ENCODE data around the gene CRYBA4.

CRYBA4 gene

DNA sequence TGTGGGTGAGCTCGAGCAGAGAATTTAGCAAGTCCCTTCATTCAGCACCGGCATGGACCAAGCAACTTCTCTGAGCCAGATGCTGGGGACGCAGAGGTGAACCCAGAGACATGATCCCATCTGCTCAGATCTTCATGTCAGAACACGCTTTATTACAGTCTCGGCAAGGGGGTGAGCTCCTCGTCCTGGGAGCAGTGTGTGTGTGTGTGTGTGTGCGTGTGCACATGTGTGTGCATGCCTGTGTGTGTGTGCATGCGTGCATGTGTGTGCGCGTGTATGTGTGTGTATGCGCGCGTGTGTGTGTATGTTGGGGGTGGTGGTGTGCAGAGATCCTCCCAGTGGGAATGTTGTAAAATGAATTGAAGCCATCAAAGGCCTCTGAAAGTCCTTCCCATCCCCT lies 45.4 kb downstream of the CRYBA4 start:
- H3K27ac ChIP-seq = no peak overlapping the region
- H3K4me2 ChIP-seq = no peak overlapping the region
- H3K27me3 ChIP-seq (ENCODE audit: insufficient read depth, low read depth) = no peaks in the 10 kb centered on the region
- H3K4me1 ChIP-seq (ENCODE audit: low read depth, poor library complexity, severe bottlenecking) = peaks cover 92% of the 10 kb centered on the region
- H4K20me1 ChIP-seq (ENCODE audit: insufficient read depth) = no peaks in the 10 kb centered on the region
- TF ChIP-seq, protein P1, sequence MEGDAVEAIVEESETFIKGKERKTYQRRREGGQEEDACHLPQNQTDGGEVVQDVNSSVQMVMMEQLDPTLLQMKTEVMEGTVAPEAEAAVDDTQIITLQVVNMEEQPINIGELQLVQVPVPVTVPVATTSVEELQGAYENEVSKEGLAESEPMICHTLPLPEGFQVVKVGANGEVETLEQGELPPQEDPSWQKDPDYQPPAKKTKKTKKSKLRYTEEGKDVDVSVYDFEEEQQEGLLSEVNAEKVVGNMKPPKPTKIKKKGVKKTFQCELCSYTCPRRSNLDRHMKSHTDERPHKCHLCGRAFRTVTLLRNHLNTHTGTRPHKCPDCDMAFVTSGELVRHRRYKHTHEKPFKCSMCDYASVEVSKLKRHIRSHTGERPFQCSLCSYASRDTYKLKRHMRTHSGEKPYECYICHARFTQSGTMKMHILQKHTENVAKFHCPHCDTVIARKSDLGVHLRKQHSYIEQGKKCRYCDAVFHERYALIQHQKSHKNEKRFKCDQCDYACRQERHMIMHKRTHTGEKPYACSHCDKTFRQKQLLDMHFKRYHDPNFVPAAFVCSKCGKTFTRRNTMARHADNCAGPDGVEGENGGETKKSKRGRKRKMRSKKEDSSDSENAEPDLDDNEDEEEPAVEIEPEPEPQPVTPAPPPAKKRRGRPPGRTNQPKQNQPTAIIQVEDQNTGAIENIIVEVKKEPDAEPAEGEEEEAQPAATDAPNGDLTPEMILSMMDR (conservative IDR thresholded peaks at IDR 0.05; ENCODE audit: low read depth, low read length) = no peak
- H3K4me3 ChIP-seq (IDR thresholded peaks at IDR 0.05; ENCODE audit: insufficient read depth, low read depth, low read length) = no peak overlapping the region
- H3K9ac ChIP-seq = no peak overlapping the region
- H2AFZ ChIP-seq (ENCODE audit: low read depth) = no peak overlapping the region
- peaks cover 22% of the 10 kb centered on the region for H3K79me2 ChIP-seq (ENCODE audit: insufficient read depth, low read depth)
- H3K36me3 ChIP-seq (ENCODE audit: insufficient read depth) = no peaks in the 10 kb centered on the region; the same call in 1 of the 2 replicates

GRCh38 chr22:26669060-26669481 lies 47.3 kb downstream of the CRYBA4 start:
- Histone ChIP-seq H3K36me3 (ENCODE audit: insufficient read depth) (no peaks in the 10 kb centered on the region), H3K9ac (no peak overlapping the region), H3K79me2 (ENCODE audit: insufficient read depth, low read depth) (peaks cover 9% of the 10 kb centered on the region; the same call in 1 of the 2 replicates), H3K4me1 (ENCODE audit: low read depth, poor library complexity, severe bottlenecking) (peaks cover 82% of the 10 kb centered on the region), H3K4me2 (peak overlapping the region; percentile 17; the same call in 1 of the 2 replicates), H3K4me3 (IDR thresholded peaks at IDR 0.05; ENCODE audit: insufficient read depth, low read depth, low read length) (no peak overlapping the region), H3K27me3 (ENCODE audit: insufficient read depth, low read depth) (no peaks in the 10 kb centered on the region), H2AFZ (ENCODE audit: low read depth) (no peak overlapping the region), H3K27ac (peak overlapping the region; percentile 31; the same call in 1 of the 2 replicates), H4K20me1 (ENCODE audit: insufficient read depth) (no peaks in the 10 kb centered on the region)
- TF ChIP-seq, protein P1 (conservative IDR thresholded peaks at IDR 0.05; ENCODE audit: low read depth, low read length) = peak; percentile 63

DNA sequence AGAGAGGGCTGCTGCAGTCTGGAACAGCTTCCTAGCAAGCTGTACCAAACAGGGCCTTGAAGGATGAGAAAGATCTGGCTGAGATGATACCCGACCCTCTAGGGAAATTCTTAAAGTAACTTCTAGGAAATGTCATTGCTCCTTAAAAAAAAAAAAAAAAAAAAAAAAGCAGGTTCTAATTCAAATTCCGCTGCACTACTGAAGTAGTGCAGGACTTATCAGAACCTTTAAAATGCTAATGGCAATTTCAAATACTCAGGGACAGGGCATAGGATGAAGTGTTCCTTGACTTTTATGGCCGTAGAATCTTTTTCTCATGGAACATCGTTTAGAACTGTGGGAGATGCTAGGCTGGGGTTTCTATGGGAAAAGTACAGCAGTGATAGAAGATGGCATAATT lies 48.7 kb downstream of the CRYBA4 start:
- Histone ChIP-seq H3K9ac (no peak overlapping the region), H3K27me3 (ENCODE audit: insufficient read depth, low read depth) (no peaks in the 10 kb centered on the region), H4K20me1 (ENCODE audit: insufficient read depth) (no peaks in the 10 kb centered on the region), H3K36me3 (ENCODE audit: insufficient read depth) (no peaks in the 10 kb centered on the region), H3K79me2 (ENCODE audit: insufficient read depth, low read depth) (peaks cover 12% of the 10 kb centered on the region; the same call in 1 of the 2 replicates), H3K27ac (peak overlapping the region; percentile 38; the same call in 1 of the 2 replicates), H3K4me1 (ENCODE audit: low read depth, poor library complexity, severe bottlenecking) (peaks cover 71% of the 10 kb centered on the region), H3K4me2 (no peak overlapping the region; the same call in 1 of the 2 replicates), H2AFZ (ENCODE audit: low read depth) (no peak overlapping the region), H3K4me3 (IDR thresholded peaks at IDR 0.05; ENCODE audit: insufficient read depth, low read depth, low read length) (no peak overlapping the region)
- TF ChIP-seq, protein P1 (conservative IDR thresholded peaks at IDR 0.05; ENCODE audit: low read depth, low read length) = no peak

GRCh38 chr22:26671317-26672059 lies 49.7 kb downstream of the CRYBA4 start:
- no peak overlapping the region for H2AFZ ChIP-seq (ENCODE audit: low read depth)
- H3K4me3 ChIP-seq (IDR thresholded peaks at IDR 0.05; ENCODE audit: insufficient read depth, low read depth, low read length) = no peak overlapping the region
- no peaks in the 10 kb centered on the region for H4K20me1 ChIP-seq (ENCODE audit: insufficient read depth)
- peak overlapping the region; percentile 38; the same call in 1 of the 2 replicates for H3K27ac ChIP-seq
- H3K9ac ChIP-seq = no peak overlapping the region
- H3K4me2 ChIP-seq = peak overlapping the region; percentile 52; the same call in 1 of the 2 replicates
- H3K79me2 ChIP-seq (ENCODE audit: insufficient read depth, low read depth) = peaks cover 7% of the 10 kb centered on the region; the same call in 1 of the 2 replicates
- H3K36me3 ChIP-seq (ENCODE audit: insufficient read depth) = no peaks in the 10 kb centered on the region
- H3K27me3 ChIP-seq (ENCODE audit: insufficient read depth, low read depth) = no peaks in the 10 kb centered on the region
- peaks cover 61% of the 10 kb centered on the region for H3K4me1 ChIP-seq (ENCODE audit: low read depth, poor library complexity, severe bottlenecking)
- TF ChIP-seq, protein P1 (conservative IDR thresholded peaks at IDR 0.05; ENCODE audit: low read depth, low read length) = no peak
